ENCODE data around the gene SLC8B1.

- TF ChIP-seq CTCF (conservative IDR thresholded peaks at IDR 0.05; ENCODE audit: low read depth, low read length) (no peak), EZH2phosphoT487 (IDR thresholded peaks at IDR 0.05; ENCODE audit: borderline replicate concordance, low read length) (no peak)
Observed at GRCh38 chr12:113339540-113339939, 4.6 kb upstream of the SLC8B1 start.
